Large intestine (tissue), 3 donors: ENCODE measurements around the gene BRF1. TPM values are rescaled to one million over a fixed set of nuclear protein-coding genes. Genes with fewer than 3 reads are reported as not detected.
A peak's percentile ranks its signal among the peaks of the same experiment; 100 is the strongest.

Source experiments
- DNase-seq, 2 donors: peaks; one replicate each; pipeline versions ENCODE4 v3.0.0 to v3.0.0-alpha.2; 2013
- H3K27ac ChIP-seq: one replicate; pipeline ENCODE4 v1.5.1; 2013; ENCODE audit warnings: low read length
- H3K27me3 ChIP-seq: 2 replicates; pipeline ENCODE4 v1.6.1; 2013; ENCODE audit warnings: low read length; ENCODE audit not compliant: control insufficient read depth, insufficient read depth
- H3K36me3 ChIP-seq: 2 replicates; pipeline ENCODE4 v1.6.1; 2013; ENCODE audit warnings: low read length; ENCODE audit not compliant: control insufficient read depth, insufficient read depth
- H3K4me1 ChIP-seq: one replicate; pipeline ENCODE4 v1.6.1; 2013; ENCODE audit warnings: low read length; ENCODE audit not compliant: control insufficient read depth, insufficient read depth
- H3K4me3 ChIP-seq: one replicate; pipeline ENCODE4 v1.5.1; 2013; ENCODE audit warnings: low read length
- H3K9me3 ChIP-seq: one replicate; pipeline ENCODE4 v1.6.1; 2013; ENCODE audit warnings: mild to moderate bottlenecking, low read depth, low read length, moderate library complexity; ENCODE audit not compliant: control insufficient read depth
- WGBS: methylation state at CpG from one replicate; pipeline ENCODE4 v1.1.5; 2013; ENCODE audit warnings: low lambda C conversion rate; ENCODE audit not compliant: insufficient coverage; 5-methylcytosine and 5-hydroxymethylcytosine counted together
- polyA plus RNA-seq: library from polyadenylated mRNA; unstranded; fragments of 120-200 nt; gene quantifications from one replicate; pipeline ENCODE4 v1.2.1, GENCODE V29; 2013

BRF1 gene
- polyA plus RNA-seq, 1 donor: 21.6 TPM

- H3K4me1 ChIP-seq: peaks cover 8% of the 10 kb centered on the region
- H3K27me3 ChIP-seq: no peaks in the 10 kb centered on the region
- DNase-seq: peak; percentile 21 to 72
- H3K9me3 ChIP-seq: no peaks in the 10 kb centered on the region
- peaks cover 46% of the 10 kb centered on the region for H3K36me3 ChIP-seq
- WGBS: no CpG with 5 or more reads among the region's 62 CpGs
- no peak overlapping the region for H3K27ac ChIP-seq
- peak overlapping the region; percentile 31 for H3K4me3 ChIP-seq
These were observed 51.4 kb downstream of the BRF1 start for GRCh38 chr14:105249182-105250007.

- Histone ChIP-seq H3K9me3 (no peaks in the 10 kb centered on the region), H3K4me1 (peaks cover 8% of the 10 kb centered on the region), H3K27me3 (no peaks in the 10 kb centered on the region), H3K36me3 (peaks cover 41% of the 10 kb centered on the region), H3K4me3 (peak within 1 kb of the TSS; percentile 49), H3K27ac (peak within 1 kb of the TSS; percentile 50)
- DNase-seq: peak; percentile 90 to 92
- WGBS: no CpG with 5 or more reads among the region's 130 CpGs
These were observed 52.2 kb downstream of the BRF1 start, which contains the start of gene BTBD6 for GRCh38 chr14:105248368-105249181. BTBD6 (plus strand) TSS chr14:105248533; CDS start chr14:105248712, 179 bp downstream.

GRCh38 chr14:105247715-105248367 lies 53.0 kb downstream of the BRF1 start:
- Histone ChIP-seq H3K4me3 (peak overlapping the region; percentile 49), H3K9me3 (no peaks in the 10 kb centered on the region), H3K27me3 (no peaks in the 10 kb centered on the region), H3K4me1 (peaks cover 8% of the 10 kb centered on the region), H3K27ac (peak overlapping the region; percentile 50), H3K36me3 (peaks cover 36% of the 10 kb centered on the region)
- WGBS: no CpG with 5 or more reads among the region's 42 CpGs
- peak in 1 of 2 donors; percentile 8 for DNase-seq

GRCh38 chr14:105247026-105247425 lies 53.8 kb downstream of the BRF1 start:
- peaks cover 8% of the 10 kb centered on the region for H3K4me1 ChIP-seq
- H3K27ac ChIP-seq: no peak overlapping the region
- H3K9me3 ChIP-seq: no peaks in the 10 kb centered on the region
- H3K36me3 ChIP-seq: peaks cover 28% of the 10 kb centered on the region
- DNase-seq: no peak
- no peak overlapping the region for H3K4me3 ChIP-seq
- WGBS: no CpG with 5 or more reads among the region's 16 CpGs
- H3K27me3 ChIP-seq: no peaks in the 10 kb centered on the region

- H3K27ac ChIP-seq: no peak overlapping the region
- no peaks in the 10 kb centered on the region for H3K9me3 ChIP-seq
- no peak overlapping the region for H3K4me3 ChIP-seq
- no peak for DNase-seq
- peaks cover 10% of the 10 kb centered on the region for H3K36me3 ChIP-seq
- no CpG with 5 or more reads among the region's 10 CpGs for WGBS
- H3K4me1 ChIP-seq: peaks cover 8% of the 10 kb centered on the region
- no peaks in the 10 kb centered on the region for H3K27me3 ChIP-seq
These were observed 56.5 kb downstream of the BRF1 start for GRCh38 chr14:105244334-105244733.

GRCh38 chr14:105241641-105242040 lies 59.2 kb downstream of the BRF1 start:
- no peaks in the 10 kb centered on the region for H3K4me1 ChIP-seq
- no CpG with 5 or more reads among the region's 19 CpGs for WGBS

GRCh38 chr14:105240811-105241576 lies 59.8 kb downstream of the BRF1 start:
- H3K9me3 ChIP-seq: no peaks in the 10 kb centered on the region
- WGBS: no CpG with 5 or more reads among the region's 31 CpGs
- H3K4me1 ChIP-seq: no peaks in the 10 kb centered on the region
- DNase-seq: no peak
- peaks cover 10% of the 10 kb centered on the region for H3K36me3 ChIP-seq
- no peak overlapping the region for H3K4me3 ChIP-seq
- H3K27me3 ChIP-seq: no peaks in the 10 kb centered on the region
- no peak overlapping the region for H3K27ac ChIP-seq

More at GRCh38 chr14:105241641-105242040, 59.2 kb downstream of the BRF1 start:
- no peak overlapping the region for H3K4me3 ChIP-seq
- no peak for DNase-seq
- H3K36me3 ChIP-seq: peaks cover 10% of the 10 kb centered on the region
- no peak overlapping the region for H3K27ac ChIP-seq
- no peaks in the 10 kb centered on the region for H3K9me3 ChIP-seq
- H3K27me3 ChIP-seq: no peaks in the 10 kb centered on the region

- no peak for DNase-seq
- Histone ChIP-seq H3K4me3 (no peak overlapping the region), H3K27me3 (no peaks in the 10 kb centered on the region), H3K36me3 (peaks cover 20% of the 10 kb centered on the region), H3K27ac (no peak overlapping the region), H3K9me3 (no peaks in the 10 kb centered on the region), H3K4me1 (no peaks in the 10 kb centered on the region)
- 100% methylated on average over 3 of the region's 18 CpGs for WGBS
These were observed 71.6 kb downstream of the BRF1 start for GRCh38 chr14:105229099-105229655.

- H3K27me3 ChIP-seq: no peaks in the 10 kb centered on the region
These were observed 72.2 kb downstream of the BRF1 start for GRCh38 chr14:105228562-105228961.

More at GRCh38 chr14:105228562-105228961, 72.2 kb downstream of the BRF1 start:
- no peak overlapping the region for H3K27ac ChIP-seq
- no peaks in the 10 kb centered on the region for H3K9me3 ChIP-seq
- peaks cover 27% of the 10 kb centered on the region for H3K36me3 ChIP-seq
- WGBS: no CpG with 5 or more reads among the region's 17 CpGs
- H3K4me3 ChIP-seq: no peak overlapping the region
- no peaks in the 10 kb centered on the region for H3K4me1 ChIP-seq
- DNase-seq: no peak
